Smooth muscle cell (in vitro differentiated cells): ENCODE data around the gene GHRH. TPM values are rescaled to one million over a fixed set of nuclear protein-coding genes. Genes with fewer than 3 reads are reported as not detected.

Experiments
- DNase-seq: peaks from one replicate; lab custom pipeline; 2025; ENCODE audit not compliant: unreplicated experiment; lab: John Stamatoyannopoulos, UW
- H2AFZ ChIP-seq: fragments of 200-600 bp; sonication (generic); 2 replicates; pipeline ENCODE4 v1.6.0; 2016; ENCODE audit warnings: antibody characterized with exemption, low read depth, mild to moderate bottlenecking
- H3F3A ChIP-seq: fragments of 200-600 bp; sonication (generic); 2 replicates; pipeline ENCODE4 v1.6.0; 2017; ENCODE audit warnings: antibody characterized with exemption, low read depth
- H3K27ac ChIP-seq: fragments of 200-600 bp; sonication (generic); 2 replicates; pipeline ENCODE4 v1.5.1; 2016; ENCODE audit warnings: low read depth, mild to moderate bottlenecking
- H3K27me3 ChIP-seq: fragments of 200-600 bp; sonication (generic); 2 replicates; pipeline ENCODE4 v1.6.1; 2016; ENCODE audit warnings: low read depth, mild to moderate bottlenecking
- H3K36me3 ChIP-seq: fragments of 200-600 bp; sonication (generic); 2 replicates; pipeline ENCODE4 v1.5.1; 2016; ENCODE audit warnings: low read depth
- H3K4me1 ChIP-seq: fragments of 200-600 bp; sonication (generic); 2 replicates; pipeline ENCODE4 v1.5.1; 2016; ENCODE audit warnings: low read depth
- H3K4me2 ChIP-seq: fragments of 200-600 bp; sonication (generic); 2 replicates; pipeline ENCODE4 v1.6.0; 2016; ENCODE audit warnings: mild to moderate bottlenecking
- H3K4me3 ChIP-seq: fragments of 200-600 bp; sonication (generic); 2 replicates; pipeline ENCODE4 v1.5.1; 2016; ENCODE audit warnings: mild to moderate bottlenecking
- H3K79me2 ChIP-seq: fragments of 200-600 bp; sonication (generic); 2 replicates; pipeline ENCODE4 v1.6.0; 2016; ENCODE audit warnings: low read depth, mild to moderate bottlenecking
- H3K9ac ChIP-seq: fragments of 200-600 bp; sonication (generic); 2 replicates; pipeline ENCODE4 v1.6.0; 2016; ENCODE audit warnings: low read depth
- H3K9me3 ChIP-seq: fragments of 200-600 bp; sonication (generic); replicated peaks from 2 replicates; pipeline ENCODE4 v1.5.1; 2016; ENCODE audit warnings: low read depth
- H4K20me1 ChIP-seq: fragments of 200-600 bp; sonication (generic); 2 replicates; pipeline ENCODE4 v1.6.0; 2016; ENCODE audit warnings: low read depth
- WGBS: methylation state at CpG from one replicate; pipeline ENCODE4 v1.1.7; 2016; ENCODE audit warnings: low lambda C conversion rate; 5-methylcytosine and 5-hydroxymethylcytosine counted together
- polyA plus RNA-seq: library from polyadenylated mRNA; unstranded; fragments of >200 nt; fragmentation: Nextera tagmentation; extraction: Ambion mirVana; gene quantifications from 2 replicates; pipeline ENCODE4 v1.2.1, GENCODE V29; 2016
- total RNA-seq: library from RNA; depleted of rRNA; stranded (reverse); fragments of >200 nt; gene quantifications from 2 replicates; pipeline ENCODE4 v1.2.3, GENCODE V29; 2014
- TF ChIP-seq, protein P1 (sequence below): fragments of 200-600 bp; sonication (generic); IDR thresholded peaks from 2 replicates; pipeline ENCODE4 v1.5.1; 2017; ENCODE audit warnings: borderline replicate concordance, mild to moderate bottlenecking, antibody characterized with exemption; ENCODE audit not compliant: insufficient read depth, poor library complexity, severe bottlenecking

The GHRH gene
- total and polyA plus RNA-seq, 2 experiments from 2014 or later: not detected

- Histone ChIP-seq H3K4me2 (no peak overlapping the region), H3K27me3 (no peaks in the 10 kb centered on the region), H3K4me3 (no peak overlapping the region), H3K36me3 (no peaks in the 10 kb centered on the region), H4K20me1 (peaks cover 6% of the 10 kb centered on the region), H3K27ac (peak overlapping the region; percentile 97), H3K9me3 (no peaks in the 10 kb centered on the region), H3K9ac (peak overlapping the region; percentile 6), H3F3A (peaks cover 24% of the 10 kb centered on the region), H2AFZ (no peak overlapping the region), H3K79me2 (peaks cover 37% of the 10 kb centered on the region), H3K4me1 (peaks cover 15% of the 10 kb centered on the region)
- TF ChIP-seq, protein P1, sequence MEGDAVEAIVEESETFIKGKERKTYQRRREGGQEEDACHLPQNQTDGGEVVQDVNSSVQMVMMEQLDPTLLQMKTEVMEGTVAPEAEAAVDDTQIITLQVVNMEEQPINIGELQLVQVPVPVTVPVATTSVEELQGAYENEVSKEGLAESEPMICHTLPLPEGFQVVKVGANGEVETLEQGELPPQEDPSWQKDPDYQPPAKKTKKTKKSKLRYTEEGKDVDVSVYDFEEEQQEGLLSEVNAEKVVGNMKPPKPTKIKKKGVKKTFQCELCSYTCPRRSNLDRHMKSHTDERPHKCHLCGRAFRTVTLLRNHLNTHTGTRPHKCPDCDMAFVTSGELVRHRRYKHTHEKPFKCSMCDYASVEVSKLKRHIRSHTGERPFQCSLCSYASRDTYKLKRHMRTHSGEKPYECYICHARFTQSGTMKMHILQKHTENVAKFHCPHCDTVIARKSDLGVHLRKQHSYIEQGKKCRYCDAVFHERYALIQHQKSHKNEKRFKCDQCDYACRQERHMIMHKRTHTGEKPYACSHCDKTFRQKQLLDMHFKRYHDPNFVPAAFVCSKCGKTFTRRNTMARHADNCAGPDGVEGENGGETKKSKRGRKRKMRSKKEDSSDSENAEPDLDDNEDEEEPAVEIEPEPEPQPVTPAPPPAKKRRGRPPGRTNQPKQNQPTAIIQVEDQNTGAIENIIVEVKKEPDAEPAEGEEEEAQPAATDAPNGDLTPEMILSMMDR: no peak
- DNase-seq: no peak
- WGBS: 96% methylated on average over 6 of the region's 6 CpGs
These were observed 47.7 kb upstream of the GHRH start for GRCh38 chr20:37309290-37309689.

- Histone ChIP-seq H3K9me3 (no peaks in the 10 kb centered on the region), H3K4me1 (peaks cover 7% of the 10 kb centered on the region), H3K4me2 (no peak overlapping the region), H3K27me3 (no peaks in the 10 kb centered on the region), H3K27ac (peak overlapping the region; percentile 97), H3K36me3 (peaks cover 6% of the 10 kb centered on the region), H3K79me2 (peaks cover 44% of the 10 kb centered on the region), H3K9ac (peak overlapping the region; percentile 6), H3F3A (peaks cover 17% of the 10 kb centered on the region), H2AFZ (no peak overlapping the region), H4K20me1 (peaks cover 6% of the 10 kb centered on the region), H3K4me3 (no peak overlapping the region)
- 86% methylated on average over 8 of the region's 8 CpGs for WGBS
- no peak for DNase-seq
- TF ChIP-seq, protein P1: no peak
These were observed 46.8 kb upstream of the GHRH start for GRCh38 chr20:37308086-37309050.

DNA sequence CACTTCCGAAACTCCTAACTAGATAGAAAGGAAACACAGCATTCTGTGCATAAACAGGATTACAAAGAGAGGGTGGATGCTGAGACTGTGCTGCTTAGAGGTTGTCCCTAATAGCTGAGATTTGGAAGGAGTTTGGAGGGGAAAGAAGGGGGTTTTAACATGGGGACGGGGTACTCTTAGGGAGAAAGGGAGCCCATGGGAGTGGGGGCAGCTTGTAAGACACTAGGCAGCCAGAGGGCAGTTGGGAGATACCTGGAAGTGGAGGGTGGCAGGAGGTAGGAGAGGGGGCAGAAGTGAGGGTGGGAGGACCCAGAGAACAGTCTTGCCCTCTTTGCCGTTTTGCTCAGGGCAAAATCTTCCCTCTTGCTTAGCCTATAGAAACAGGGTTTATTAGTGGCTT lies 44.2 kb upstream of the GHRH start:
- Histone ChIP-seq H3K9me3 (no peaks in the 10 kb centered on the region), H3K4me1 (peaks cover 3% of the 10 kb centered on the region), H3K79me2 (peaks cover 54% of the 10 kb centered on the region), H3K36me3 (peaks cover 7% of the 10 kb centered on the region), H4K20me1 (peaks cover 6% of the 10 kb centered on the region), H3F3A (peaks cover 5% of the 10 kb centered on the region), H3K4me3 (no peak overlapping the region), H3K9ac (no peak overlapping the region), H3K27me3 (no peaks in the 10 kb centered on the region), H3K27ac (no peak overlapping the region), H3K4me2 (no peak overlapping the region), H2AFZ (no peak overlapping the region)
- DNase-seq: no peak
- TF ChIP-seq, protein P1: no peak
- 79% methylated on average over 3 of the region's 3 CpGs for WGBS
